ENCODE results near the gene BRPF3.

Gene BRPF3

GRCh38 chr6:36267731-36268477, 71.4 kb downstream of the BRPF3 start:
- no peak overlapping the region for H3K4me3 ChIP-seq (ENCODE audit: low read depth, low read length)
- no peaks in the 10 kb centered on the region for H3K36me3 ChIP-seq (replicated peaks)
- peaks cover 2% of the 10 kb centered on the region for H3K27me3 ChIP-seq (replicated peaks)
- no peak for DNase-seq
- TF ChIP-seq CTCF (IDR thresholded peaks at IDR 0.05; ENCODE audit: low read depth, low read length, missing control alignments) = no peak
- H3K27ac ChIP-seq = no peak overlapping the region
- in situ Hi-C loops (cut with HindIII; ENCODE audit: low pct_ligation_motif_present, low sequenced_read_pairs) = no loop called here

GRCh38 chr6:36268478-36269275, 72.1 kb downstream of the BRPF3 start:
- no peaks in the 10 kb centered on the region for H3K36me3 ChIP-seq (replicated peaks)
- DNase-seq = peak; percentile 9
- in situ Hi-C loops (cut with HindIII; ENCODE audit: low pct_ligation_motif_present, low sequenced_read_pairs) = no loop called here
- no peak overlapping the region for H3K4me3 ChIP-seq (ENCODE audit: low read depth, low read length)
- no peak for TF ChIP-seq CTCF (IDR thresholded peaks at IDR 0.05; ENCODE audit: low read depth, low read length, missing control alignments)
- H3K27me3 ChIP-seq (replicated peaks) = peaks cover 2% of the 10 kb centered on the region
- no peak overlapping the region for H3K27ac ChIP-seq

- no peak within 1 kb of the TSS for H3K27ac ChIP-seq
- H3K4me3 ChIP-seq (ENCODE audit: low read depth, low read length) = no peak within 1 kb of the TSS
- no peaks in the 10 kb centered on the region for H3K36me3 ChIP-seq (replicated peaks)
- DNase-seq = no peak
- TF ChIP-seq CTCF (IDR thresholded peaks at IDR 0.05; ENCODE audit: low read depth, low read length, missing control alignments) = no peak
- peaks cover 6% of the 10 kb centered on the region for H3K27me3 ChIP-seq (replicated peaks)
- in situ Hi-C loops (cut with HindIII; ENCODE audit: low pct_ligation_motif_present, low sequenced_read_pairs) = no loop called here
These were observed 73.5 kb downstream of the BRPF3 start, which contains the start of gene PNPLA1 for GRCh38 chr6:36269834-36270705. PNPLA1 (plus strand) TSS chr6:36270060; CDS start chr6:36270460, 400 bp downstream.

- no peak for TF ChIP-seq CTCF (IDR thresholded peaks at IDR 0.05; ENCODE audit: low read depth, low read length, missing control alignments)
- Histone ChIP-seq H3K36me3 (replicated peaks) (no peaks in the 10 kb centered on the region), H3K4me3 (ENCODE audit: low read depth, low read length) (no peak overlapping the region), H3K27me3 (replicated peaks) (peaks cover 10% of the 10 kb centered on the region), H3K27ac (no peak overlapping the region)
- no peak for DNase-seq
- in situ Hi-C loops (cut with HindIII; ENCODE audit: low pct_ligation_motif_present, low sequenced_read_pairs) = no loop called here
These were observed 75.7 kb downstream of the BRPF3 start for GRCh38 chr6:36272234-36272633.

GRCh38 chr6:36273067-36273466, 76.5 kb downstream of the BRPF3 start:
- peaks cover 15% of the 10 kb centered on the region for H3K27me3 ChIP-seq (replicated peaks)
- H3K4me3 ChIP-seq (ENCODE audit: low read depth, low read length) = no peak overlapping the region
- no peak for DNase-seq
- no peak overlapping the region for H3K27ac ChIP-seq
- TF ChIP-seq CTCF (IDR thresholded peaks at IDR 0.05; ENCODE audit: low read depth, low read length, missing control alignments) = no peak
- H3K36me3 ChIP-seq (replicated peaks) = no peaks in the 10 kb centered on the region
- in situ Hi-C loops (cut with HindIII; ENCODE audit: low pct_ligation_motif_present, low sequenced_read_pairs) = no loop called here
